OCI-LY1 (cell line): ENCODE results near the gene NDUFAF2.
"Not testable (repeated sequence)": the region's sequence is repeated elsewhere in the genome, so short reads cannot be mapped to it uniquely, and the experiment has no call there.

Experiments
- H2AFZ ChIP-seq: fragments of 200-600 bp; sonication (generic), shearing (Covaris generic); 2 replicates; pipeline ENCODE4 v1.6.0; 2014; ENCODE audit warnings: antibody characterized with exemption, mild to moderate bottlenecking, low read length
- H3F3A ChIP-seq: fragments of 200-600 bp; sonication (generic), shearing (Covaris generic); 2 replicates; pipeline ENCODE4 v1.6.0; 2014; ENCODE audit warnings: mild to moderate bottlenecking, antibody characterized with exemption, low read length, moderate library complexity; ENCODE audit not compliant: insufficient read depth
- H3K27ac ChIP-seq: fragments of 200-600 bp; sonication (generic); 2 replicates; pipeline ENCODE4 v1.5.1; 2014; ENCODE audit warnings: low read length, mixed run types, mild to moderate bottlenecking, low read depth; ENCODE audit not compliant: poor library complexity, severe bottlenecking
- H3K27me3 ChIP-seq: fragments of 200-600 bp; sonication (generic); 2 replicates; pipeline ENCODE4 v1.6.0; 2014; ENCODE audit warnings: antibody characterized with exemption, mild to moderate bottlenecking, low read length, moderate library complexity; ENCODE audit not compliant: insufficient read depth
- H3K36me3 ChIP-seq: fragments of 200-600 bp; sonication (generic); 2 replicates; pipeline ENCODE4 v1.6.1; 2014; ENCODE audit warnings: mild to moderate bottlenecking, antibody characterized with exemption, low read length, moderate library complexity, mixed read lengths; ENCODE audit not compliant: insufficient read depth
- H3K4me1 ChIP-seq: fragments of 200-600 bp; sonication (generic); 2 replicates; pipeline ENCODE4 v1.5.1; 2014; ENCODE audit warnings: mild to moderate bottlenecking, low read length, moderate library complexity; ENCODE audit not compliant: insufficient read depth, severe bottlenecking
- H3K4me2 ChIP-seq: fragments of 200-600 bp; sonication (generic), shearing (Covaris generic); 2 replicates; pipeline ENCODE4 v1.6.1; 2014; ENCODE audit warnings: low read length
- H3K4me3 ChIP-seq: fragments of 200-600 bp; sonication (generic); 2 replicates; pipeline ENCODE4 v1.5.1; 2014; ENCODE audit warnings: low read length, low read depth, mild to moderate bottlenecking, mixed read lengths; ENCODE audit not compliant: poor library complexity, severe bottlenecking
- H3K79me2 ChIP-seq: fragments of 200-600 bp; shearing (Covaris generic); 2 replicates; pipeline ENCODE4 v1.6.1; 2016; ENCODE audit warnings: mixed run types, low read length, mixed read lengths; ENCODE audit not compliant: insufficient read depth
- H3K9ac ChIP-seq: fragments of 200-600 bp; sonication (generic), shearing (Covaris generic); 2 replicates; pipeline ENCODE4 v1.6.1; 2014; ENCODE audit warnings: mild to moderate bottlenecking, low read length, mixed read lengths
- H3K9me2 ChIP-seq: fragments of 200-600 bp; sonication (generic), shearing (Covaris generic); 2 replicates; pipeline ENCODE4 v1.6.1; 2014; ENCODE audit warnings: low read depth, mild to moderate bottlenecking, low read length, mixed read lengths
- H3K9me3 ChIP-seq: fragments of 200-600 bp; shearing (Covaris generic); 2 replicates; pipeline ENCODE4 v1.6.1; 2014; ENCODE audit warnings: low read length, mixed read lengths
- H4K20me1 ChIP-seq: fragments of 200-600 bp; sonication (generic), shearing (Covaris generic); 2 replicates; pipeline ENCODE4 v1.6.0; 2016; ENCODE audit warnings: mild to moderate bottlenecking, low read length; ENCODE audit not compliant: insufficient read depth
- EZH2 ChIP-seq: fragments of 200-600 bp; sonication (generic), shearing (Covaris generic); IDR thresholded peaks from 2 replicates; pipeline ENCODE4 v1.8.0; 2017; ENCODE audit warnings: borderline replicate concordance, mixed run types, mild to moderate bottlenecking, antibody characterized with exemption, low read length, moderate library complexity, mixed read lengths
- TF ChIP-seq, protein P1 (sequence below): fragments of 200-600 bp; sonication (generic), shearing (Covaris generic); IDR thresholded peaks from 2 replicates; pipeline ENCODE4 v1.5.1; 2017; ENCODE audit warnings: mild to moderate bottlenecking, antibody characterized with exemption, low read length, moderate library complexity, mixed read lengths

NDUFAF2 gene

DNA sequence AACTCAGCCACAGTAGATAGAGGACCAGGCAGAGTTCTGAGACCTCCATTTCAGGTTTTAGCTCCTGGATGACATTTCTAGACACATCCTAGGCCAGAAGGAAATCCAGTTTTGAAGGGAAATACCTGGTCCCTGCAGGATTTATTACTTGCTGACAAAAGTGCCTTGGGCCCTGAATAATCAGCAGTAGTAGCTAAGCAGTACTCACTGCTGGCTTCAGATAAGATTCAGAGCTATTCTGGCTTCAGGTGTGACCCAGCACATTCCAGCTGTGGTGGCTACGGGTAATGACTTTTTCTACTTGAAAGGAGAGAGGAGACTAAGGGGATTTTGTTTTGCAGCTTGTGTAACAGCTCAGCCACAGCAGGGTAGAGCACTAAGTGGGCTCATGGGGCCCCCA lies 34.0 kb downstream of the NDUFAF2 start:
- TF ChIP-seq, protein P1, sequence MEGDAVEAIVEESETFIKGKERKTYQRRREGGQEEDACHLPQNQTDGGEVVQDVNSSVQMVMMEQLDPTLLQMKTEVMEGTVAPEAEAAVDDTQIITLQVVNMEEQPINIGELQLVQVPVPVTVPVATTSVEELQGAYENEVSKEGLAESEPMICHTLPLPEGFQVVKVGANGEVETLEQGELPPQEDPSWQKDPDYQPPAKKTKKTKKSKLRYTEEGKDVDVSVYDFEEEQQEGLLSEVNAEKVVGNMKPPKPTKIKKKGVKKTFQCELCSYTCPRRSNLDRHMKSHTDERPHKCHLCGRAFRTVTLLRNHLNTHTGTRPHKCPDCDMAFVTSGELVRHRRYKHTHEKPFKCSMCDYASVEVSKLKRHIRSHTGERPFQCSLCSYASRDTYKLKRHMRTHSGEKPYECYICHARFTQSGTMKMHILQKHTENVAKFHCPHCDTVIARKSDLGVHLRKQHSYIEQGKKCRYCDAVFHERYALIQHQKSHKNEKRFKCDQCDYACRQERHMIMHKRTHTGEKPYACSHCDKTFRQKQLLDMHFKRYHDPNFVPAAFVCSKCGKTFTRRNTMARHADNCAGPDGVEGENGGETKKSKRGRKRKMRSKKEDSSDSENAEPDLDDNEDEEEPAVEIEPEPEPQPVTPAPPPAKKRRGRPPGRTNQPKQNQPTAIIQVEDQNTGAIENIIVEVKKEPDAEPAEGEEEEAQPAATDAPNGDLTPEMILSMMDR = no peak
- TF ChIP-seq EZH2 = no peak
- H3K4me1 ChIP-seq = no peaks in the 10 kb centered on the region
- H3K9me2 ChIP-seq = no peaks in the 10 kb centered on the region

DNA sequence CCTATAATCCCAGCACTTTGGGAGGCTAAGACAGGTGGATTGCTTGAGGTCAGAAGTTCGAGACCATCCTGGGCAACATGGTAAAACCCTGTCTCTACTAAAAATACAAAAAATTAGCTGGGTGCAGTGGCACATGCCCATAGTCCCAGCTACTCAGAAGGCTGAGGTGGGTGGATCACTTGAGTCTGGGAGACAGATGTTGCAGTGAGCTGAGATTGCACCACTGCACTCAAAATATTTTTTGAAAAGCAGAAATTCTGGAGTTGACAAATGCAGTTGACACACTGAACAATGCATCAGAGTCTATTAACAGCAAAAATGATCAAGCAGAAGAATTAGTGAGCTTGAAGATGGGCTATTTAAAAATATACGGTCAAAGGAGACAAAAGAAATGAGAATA lies 35.5 kb downstream of the NDUFAF2 start:
- Histone ChIP-seq H3K4me1 (no peaks in the 10 kb centered on the region), H3K4me3 (no peak overlapping the region), H3K9me3 (no peaks in the 10 kb centered on the region), H3F3A (no peaks in the 10 kb centered on the region), H3K27ac (no peak overlapping the region), H3K79me2 (no peaks in the 10 kb centered on the region), H3K27me3 (no peaks in the 10 kb centered on the region), H3K4me2 (no peak overlapping the region), H3K9ac (no peak overlapping the region), H3K36me3 (no peaks in the 10 kb centered on the region), H3K9me2 (no peaks in the 10 kb centered on the region), H2AFZ (no peak overlapping the region), H4K20me1 (no peaks in the 10 kb centered on the region)
- TF ChIP-seq, protein P1 = no peak
- TF ChIP-seq EZH2 = no peak

More for the DNA sequence above, 34.0 kb downstream of the NDUFAF2 start:
- no peak overlapping the region for H3K4me2 ChIP-seq
- H3K79me2 ChIP-seq = no peaks in the 10 kb centered on the region
- no peaks in the 10 kb centered on the region for H3K27me3 ChIP-seq
- no peaks in the 10 kb centered on the region for H3K9me3 ChIP-seq
- no peaks in the 10 kb centered on the region for H3K36me3 ChIP-seq
- no peaks in the 10 kb centered on the region for H3F3A ChIP-seq
- no peak overlapping the region for H3K9ac ChIP-seq
- no peak overlapping the region for H2AFZ ChIP-seq
- H3K27ac ChIP-seq = no peak overlapping the region
- H3K4me3 ChIP-seq = no peak overlapping the region
- no peaks in the 10 kb centered on the region for H4K20me1 ChIP-seq

DNA sequence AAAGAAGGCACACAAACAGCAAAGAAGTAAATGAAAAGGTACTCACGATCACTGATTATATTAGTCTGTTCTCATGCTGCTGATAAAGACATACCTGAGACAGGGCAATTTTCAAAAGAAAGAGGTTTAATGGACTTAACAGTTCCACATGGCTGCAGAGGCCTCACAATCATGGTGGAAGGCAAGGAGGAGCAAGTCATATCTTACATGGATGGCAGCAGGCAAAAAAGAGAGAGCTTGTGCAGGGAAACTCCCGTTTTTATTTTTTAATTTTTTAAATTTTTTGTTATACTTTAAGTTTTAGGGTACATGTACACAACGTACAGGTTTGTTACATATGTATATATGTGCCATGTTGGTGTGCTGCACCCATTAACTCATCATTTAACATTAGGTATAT lies 37.1 kb downstream of the NDUFAF2 start:
- not testable (repeated sequence) for H3K4me2 ChIP-seq, H2AFZ ChIP-seq, H4K20me1 ChIP-seq, H3F3A ChIP-seq, H3K4me3 ChIP-seq, H3K27ac ChIP-seq, H3K27me3 ChIP-seq, H3K36me3 ChIP-seq, H3K4me1 ChIP-seq, H3K79me2 ChIP-seq, H3K9me3 ChIP-seq, H3K9ac ChIP-seq, H3K9me2 ChIP-seq

DNA sequence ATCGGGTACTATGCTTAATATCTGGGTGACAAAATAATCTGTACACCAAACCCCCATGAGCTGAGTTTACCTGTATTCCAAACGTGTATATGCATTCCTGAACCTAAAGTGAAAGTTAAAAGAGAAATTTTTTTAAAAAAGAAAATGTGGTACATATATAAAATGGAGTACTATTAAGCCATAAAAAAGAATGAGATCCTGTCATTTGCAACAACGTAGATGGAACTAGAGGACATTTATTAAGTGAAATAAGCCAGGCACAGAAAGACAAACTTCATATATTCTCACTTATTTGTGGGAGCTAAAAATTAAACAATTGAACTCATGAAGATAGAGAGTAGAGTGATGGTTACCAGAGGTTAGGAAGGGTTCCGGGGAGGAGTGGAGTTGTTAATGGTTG lies 44.8 kb downstream of the NDUFAF2 start:
- H3K4me3 ChIP-seq = no peak overlapping the region
- H2AFZ ChIP-seq = no peak overlapping the region
- H3K9me3 ChIP-seq = peaks cover 11% of the 10 kb centered on the region
- no peaks in the 10 kb centered on the region for H3K79me2 ChIP-seq
- no peak overlapping the region for H3K9ac ChIP-seq
- H3K9me2 ChIP-seq = no peaks in the 10 kb centered on the region
- no peaks in the 10 kb centered on the region for H3K4me1 ChIP-seq
- H3K27ac ChIP-seq = no peak overlapping the region
- TF ChIP-seq, protein P1 = no peak
- TF ChIP-seq EZH2 = no peak
- no peaks in the 10 kb centered on the region for H3K27me3 ChIP-seq
- H3K4me2 ChIP-seq = no peak overlapping the region
- no peaks in the 10 kb centered on the region for H3K36me3 ChIP-seq
- H4K20me1 ChIP-seq = no peaks in the 10 kb centered on the region
- H3F3A ChIP-seq = no peaks in the 10 kb centered on the region
